ENCODE measurements around the gene C12orf76.

The C12orf76 gene

GRCh38 chr12:109995686-109996482 is 52.4 kb downstream of the C12orf76 start, which contains the start of gene GIT2:
Gene GIT2, minus strand, starts transcription at chr12:109996368. Its CDS starts 144 bp downstream, at chr12:109996224.
- no peaks in the 10 kb centered on the region for H3K27me3 Mint-ChIP-seq
- H3K4me3 Mint-ChIP-seq: peak within 1 kb of the TSS; percentile 89
- peaks cover 67% of the 10 kb centered on the region for H3K4me1 Mint-ChIP-seq
- H3K36me3 Mint-ChIP-seq: peaks cover 6% of the 10 kb centered on the region
- H3K9me3 Mint-ChIP-seq: no peaks in the 10 kb centered on the region
- peak within 1 kb of the TSS; percentile 90 for H3K27ac Mint-ChIP-seq

- peak overlapping the region; percentile 83 for H3K27ac Mint-ChIP-seq
- peaks cover 8% of the 10 kb centered on the region for H3K36me3 Mint-ChIP-seq
- H3K4me1 Mint-ChIP-seq: peaks cover 70% of the 10 kb centered on the region
- H3K4me3 Mint-ChIP-seq: peak overlapping the region; percentile 89
- no peaks in the 10 kb centered on the region for H3K27me3 Mint-ChIP-seq
- no peaks in the 10 kb centered on the region for H3K9me3 Mint-ChIP-seq
Measured at GRCh38 chr12:109995361-109995685, 53.0 kb downstream of the C12orf76 start.

GRCh38 chr12:109994401-109995175 is 53.7 kb downstream of the C12orf76 start:
- Mint-ChIP-seq H3K36me3 (peaks cover 12% of the 10 kb centered on the region), H3K4me1 (peaks cover 69% of the 10 kb centered on the region), H3K27me3 (no peaks in the 10 kb centered on the region), H3K9me3 (no peaks in the 10 kb centered on the region), H3K4me3 (peak overlapping the region; percentile 89), H3K27ac (peak overlapping the region; percentile 83)

GRCh38 chr12:109993091-109993490 is 55.2 kb downstream of the C12orf76 start:
- peaks cover 67% of the 10 kb centered on the region for H3K4me1 Mint-ChIP-seq
- H3K36me3 Mint-ChIP-seq: peaks cover 14% of the 10 kb centered on the region
- no peaks in the 10 kb centered on the region for H3K9me3 Mint-ChIP-seq
- no peaks in the 10 kb centered on the region for H3K27me3 Mint-ChIP-seq
- H3K27ac Mint-ChIP-seq: no peak overlapping the region
- peak overlapping the region; percentile 58 for H3K4me3 Mint-ChIP-seq

- peaks cover 65% of the 10 kb centered on the region for H3K4me1 Mint-ChIP-seq
- peaks cover 15% of the 10 kb centered on the region for H3K36me3 Mint-ChIP-seq
- no peaks in the 10 kb centered on the region for H3K27me3 Mint-ChIP-seq
- no peaks in the 10 kb centered on the region for H3K9me3 Mint-ChIP-seq
- no peak overlapping the region for H3K4me3 Mint-ChIP-seq
- H3K27ac Mint-ChIP-seq: peak overlapping the region; percentile 17
Measured at GRCh38 chr12:109991586-109991985, 56.7 kb downstream of the C12orf76 start.
